EL (cell line): ENCODE measurements around the gene ZNF771.

Experiments
- DNase-seq: peaks from one replicate; pipeline ENCODE4 v3.0.0-alpha.2; 2016

The ZNF771 gene

DNA sequence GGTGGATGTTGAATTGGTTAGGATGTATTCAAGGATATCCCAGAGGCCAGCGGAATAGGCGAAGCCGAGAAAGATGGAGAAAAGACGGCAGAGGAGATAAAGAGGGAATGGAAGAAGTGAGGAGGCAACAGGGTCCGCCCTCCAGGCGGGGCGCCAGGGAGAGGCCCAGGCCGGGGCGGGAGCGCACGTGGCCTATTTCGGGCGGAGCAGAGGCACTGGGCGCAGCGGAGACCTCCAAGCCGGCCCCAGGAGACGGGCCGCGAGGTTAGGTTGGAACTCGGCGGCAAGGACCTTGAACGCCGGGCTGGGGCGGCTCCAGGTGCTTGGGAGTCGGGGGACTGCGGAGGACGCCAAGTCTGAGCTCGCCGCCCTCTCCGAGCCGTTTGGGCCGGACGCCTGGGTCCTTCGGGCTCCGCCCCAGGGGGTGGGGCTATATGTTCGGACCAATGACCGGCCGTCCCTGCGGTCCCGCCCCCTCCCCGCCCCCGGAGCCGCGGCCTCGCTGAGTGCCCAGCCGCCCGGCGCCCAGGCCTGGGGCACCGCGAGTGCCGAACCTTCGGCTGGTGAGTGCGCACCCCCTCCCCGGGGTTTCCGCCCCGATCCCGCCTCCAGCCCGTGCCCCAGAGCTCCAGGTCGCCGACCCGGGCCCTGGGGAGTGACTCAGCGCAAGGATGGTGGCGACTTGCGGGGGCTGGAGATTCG, at the start of gene ZNF771:
TSS of gene ZNF771 (plus strand) at position 505 of the 702 bp plus-strand sequence. CDS start 448 bp downstream, outside the sequence.
- DNase-seq, result peak; percentile 89

DNA sequence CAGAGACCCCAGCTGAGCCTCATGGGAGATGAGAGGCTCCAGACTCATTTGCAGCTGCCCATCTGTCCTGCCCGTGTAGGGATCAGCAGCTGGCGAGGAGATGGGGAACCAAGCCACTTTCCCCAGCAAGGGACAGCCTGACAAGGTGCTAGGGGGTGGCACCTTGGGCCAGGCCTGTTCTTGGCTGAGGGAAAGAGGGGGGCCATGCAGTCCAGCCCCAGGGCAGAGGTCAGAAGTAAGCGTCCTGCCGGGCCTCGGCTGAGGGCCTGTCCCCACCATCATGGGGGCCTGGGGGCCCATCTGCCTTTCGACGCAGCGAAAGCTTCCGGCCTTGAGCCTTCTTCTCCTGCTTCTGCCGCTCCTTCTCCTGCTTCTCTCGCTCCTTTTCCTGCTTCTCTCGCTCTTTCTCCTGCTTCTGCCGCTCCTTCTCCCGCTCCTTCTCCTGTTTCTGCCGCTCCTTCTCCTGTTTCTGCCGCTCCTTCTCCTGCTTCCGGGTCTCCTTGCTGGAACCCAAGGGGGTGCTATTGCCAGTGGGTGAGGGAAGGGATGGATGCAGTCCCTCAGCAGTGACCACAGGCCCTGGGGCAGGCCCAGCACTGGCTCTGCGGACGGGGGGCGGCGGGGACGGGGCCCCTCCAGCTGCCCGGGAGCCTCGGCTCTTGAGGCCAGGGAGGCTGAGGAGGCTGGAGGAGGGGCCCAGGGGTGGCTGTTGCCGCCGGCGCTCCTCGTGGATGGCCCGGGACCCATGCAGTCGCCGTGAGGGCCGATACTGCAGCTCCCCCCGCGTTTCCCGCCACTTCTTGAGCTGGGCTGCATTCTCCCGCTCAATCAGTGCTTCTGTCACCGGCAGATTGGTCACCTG, 49.5 kb upstream of the ZNF771 start:
- DNase-seq, result no peak

DNA sequence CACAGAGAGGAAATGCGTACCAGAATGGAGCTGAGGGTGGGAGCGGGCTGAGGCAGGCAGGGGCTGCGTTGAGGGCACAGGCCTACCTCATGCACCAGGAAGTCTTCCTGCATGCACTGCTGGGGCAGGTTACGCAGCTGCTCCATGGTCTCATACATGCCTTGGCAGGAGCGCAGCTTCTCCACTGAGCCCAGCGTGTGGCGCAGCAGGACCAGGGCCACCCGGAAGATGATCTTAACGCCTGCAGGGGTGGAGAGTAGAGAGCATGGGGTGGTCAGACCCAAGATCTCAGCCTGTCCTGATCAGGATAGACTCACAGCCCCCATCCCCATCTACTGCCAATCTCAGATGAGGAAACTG, 48.8 kb upstream of the ZNF771 start:
- DNase-seq, result no peak

DNA sequence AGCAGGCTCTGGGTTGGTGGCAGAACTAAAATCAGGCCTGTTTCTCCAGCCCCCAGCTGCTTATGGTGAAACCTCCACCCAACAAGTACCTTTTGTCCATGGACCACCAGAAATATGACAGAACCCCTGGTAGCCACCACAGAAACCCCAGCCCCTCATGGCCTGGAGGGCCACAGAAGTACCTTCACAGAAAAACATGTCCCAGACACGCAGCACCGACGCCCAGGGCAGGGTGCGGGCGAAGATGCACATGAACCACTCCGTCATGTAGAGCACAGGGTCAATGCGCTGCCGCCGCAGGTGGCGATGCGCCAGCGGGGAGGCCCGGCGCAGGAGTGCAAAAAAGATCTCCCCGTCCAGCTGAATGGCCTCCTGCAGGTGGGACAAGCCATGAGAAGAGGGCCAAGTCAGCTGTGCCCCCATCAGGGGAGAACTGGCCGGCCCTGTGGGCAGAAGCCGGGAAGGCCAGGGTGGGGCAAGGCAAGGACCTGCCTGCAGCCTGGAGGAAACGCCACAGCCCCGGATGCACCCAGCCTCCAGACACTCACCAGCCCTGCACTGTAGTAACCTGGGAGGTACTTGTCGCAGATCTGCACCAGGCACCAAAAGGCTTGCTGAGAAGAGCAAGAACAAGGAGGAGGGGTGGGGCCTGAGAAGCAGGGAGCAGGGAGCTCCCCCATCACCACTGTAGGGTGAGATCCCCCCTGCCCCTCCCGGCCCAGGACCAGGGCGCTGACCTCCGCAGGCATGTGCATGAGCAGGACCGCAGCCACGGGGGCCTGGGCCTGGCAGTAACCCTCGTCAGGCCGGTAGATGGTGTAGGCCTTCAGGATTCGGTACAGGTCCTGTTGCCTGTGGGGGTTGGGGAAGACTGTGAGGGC, 48.2 kb upstream of the ZNF771 start:
- no peak for DNase-seq

DNA sequence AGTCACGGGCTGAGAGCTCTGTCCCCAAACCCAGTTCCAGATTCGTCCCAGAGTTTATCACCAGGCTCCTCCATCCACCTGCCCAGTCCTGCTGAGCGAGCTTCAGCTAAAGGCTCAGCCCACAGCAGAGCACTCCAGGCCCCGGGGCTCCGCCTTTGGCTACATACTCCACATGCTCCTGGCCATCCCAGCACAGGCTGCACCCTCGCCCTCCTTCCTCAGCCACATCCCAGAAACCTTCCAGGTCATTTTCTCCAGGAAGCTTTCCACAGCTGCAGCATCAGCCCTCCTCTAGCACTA, 47.6 kb upstream of the ZNF771 start:
- no peak for DNase-seq

DNA sequence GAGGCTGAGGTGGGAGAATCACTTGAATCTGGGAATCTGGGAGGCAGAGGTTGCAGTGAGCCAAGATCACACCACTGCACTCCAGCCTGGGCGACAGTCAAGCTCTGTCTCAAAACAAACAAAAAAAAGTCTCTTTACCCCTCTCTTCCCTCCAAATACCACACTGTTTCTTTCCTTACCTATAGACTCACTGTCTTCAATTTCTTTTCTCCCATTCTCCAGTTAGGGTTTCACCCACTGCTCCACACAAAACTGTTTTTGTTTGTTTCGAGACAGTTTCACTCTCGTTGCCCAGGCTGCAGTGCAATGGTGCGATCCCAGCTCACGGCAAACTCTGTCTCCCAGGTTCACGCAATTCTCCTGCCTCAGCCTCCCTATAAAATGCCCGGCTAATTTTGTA, 46.2 kb upstream of the ZNF771 start:
- DNase-seq, result no peak

DNA sequence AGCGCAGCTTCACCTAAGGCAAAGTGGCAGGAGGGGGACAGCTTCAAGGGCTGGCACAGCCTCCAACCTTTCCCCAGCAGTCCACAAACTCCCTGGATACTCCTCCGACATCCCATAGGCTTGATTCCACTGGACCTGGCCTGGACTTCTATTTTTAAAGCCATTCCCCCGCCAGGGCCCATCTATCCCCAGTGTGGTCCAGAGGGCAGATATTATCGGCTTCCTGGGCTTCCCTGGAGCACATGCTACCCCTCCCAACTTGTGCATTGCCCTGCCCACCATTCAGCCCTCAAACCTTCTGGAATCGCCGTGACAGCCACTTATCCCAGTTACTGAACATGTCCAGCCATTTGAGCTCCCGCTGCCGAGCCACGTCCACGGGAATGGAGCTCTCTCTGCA, 42.2 kb upstream of the ZNF771 start:
- DNase-seq, result no peak

DNA sequence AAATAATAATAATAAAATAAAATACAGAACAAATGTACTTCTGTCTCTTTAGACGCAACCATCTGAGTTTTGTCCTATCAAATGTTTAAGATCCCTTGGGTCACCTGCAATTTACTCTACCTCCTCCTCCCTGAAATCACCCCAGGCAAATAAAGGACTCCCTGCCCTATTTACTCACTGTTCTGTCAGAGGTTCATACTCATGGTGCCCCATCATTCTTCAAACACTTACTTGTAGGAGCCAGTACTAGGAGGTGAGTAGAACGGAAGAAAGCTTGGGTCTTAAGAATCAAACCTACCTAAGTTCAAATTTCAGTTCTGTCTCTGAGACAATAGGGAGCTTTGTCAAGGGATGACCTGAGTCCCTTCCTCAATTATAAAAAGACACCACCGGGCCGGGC, 40.9 kb upstream of the ZNF771 start:
- no peak for DNase-seq

DNA sequence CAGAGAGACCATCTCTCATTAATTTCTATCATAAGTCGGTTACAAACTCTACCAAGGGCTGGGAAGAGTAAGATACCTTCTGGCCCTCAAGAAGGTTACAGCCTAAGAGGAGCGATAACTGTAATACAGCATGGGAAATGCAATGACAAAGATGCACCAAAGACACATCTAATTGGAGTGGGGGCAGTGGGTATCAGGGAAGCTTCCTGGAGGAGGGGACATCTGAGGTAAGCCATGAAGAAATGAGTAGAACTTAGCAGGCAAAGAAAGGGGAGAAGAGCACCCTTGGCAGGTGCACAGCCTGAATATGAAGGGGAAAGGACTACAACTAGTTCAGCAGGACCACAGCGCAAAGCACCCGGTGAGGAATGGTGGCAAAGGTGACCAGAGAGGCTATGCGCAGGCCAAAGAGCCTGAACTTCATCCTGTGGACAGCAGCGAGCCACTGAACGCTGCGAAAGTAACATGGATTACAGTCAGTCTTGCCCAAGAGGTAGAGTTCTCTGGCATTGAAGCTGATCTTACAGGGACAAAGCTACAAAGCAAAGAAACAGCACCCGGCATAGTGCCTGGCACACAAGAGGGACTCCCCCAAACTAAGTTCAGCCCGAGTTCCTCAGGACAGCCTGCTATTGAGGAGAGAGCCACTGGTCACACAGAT, 39.9 kb upstream of the ZNF771 start:
- no peak for DNase-seq

DNA sequence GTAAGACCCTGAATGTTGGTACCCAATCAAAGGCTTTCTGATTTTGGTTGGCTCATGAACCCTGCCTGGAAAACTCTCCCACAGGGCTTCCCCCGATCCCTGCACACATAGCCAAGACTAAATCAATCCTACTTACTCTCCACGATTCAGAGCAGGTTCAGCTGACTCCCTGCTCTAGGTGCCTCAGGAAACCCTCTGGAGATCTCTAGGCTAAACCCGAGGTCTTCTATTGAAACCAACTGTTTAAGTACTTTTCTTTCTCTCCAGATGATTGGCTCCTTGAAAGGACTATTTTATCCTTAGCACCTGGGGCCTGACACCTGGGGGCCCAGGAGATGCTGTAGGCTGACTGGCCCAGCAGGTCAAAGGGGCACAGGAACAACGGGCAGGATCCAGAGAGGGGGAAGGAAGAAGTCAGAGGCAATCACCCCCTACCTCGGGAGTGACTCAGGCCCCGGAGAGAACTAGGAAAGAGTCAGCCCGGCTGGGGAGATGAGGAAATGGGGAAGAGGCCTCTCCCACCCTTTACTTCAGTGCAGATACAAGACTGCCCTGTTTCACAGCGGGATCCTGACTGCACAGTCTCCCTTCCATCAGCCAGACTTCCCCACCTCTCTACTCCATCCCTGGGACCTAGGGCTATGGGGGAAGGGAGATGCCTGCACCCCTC, 39.1 kb upstream of the ZNF771 start:
- DNase-seq, result peak; percentile 70

DNA sequence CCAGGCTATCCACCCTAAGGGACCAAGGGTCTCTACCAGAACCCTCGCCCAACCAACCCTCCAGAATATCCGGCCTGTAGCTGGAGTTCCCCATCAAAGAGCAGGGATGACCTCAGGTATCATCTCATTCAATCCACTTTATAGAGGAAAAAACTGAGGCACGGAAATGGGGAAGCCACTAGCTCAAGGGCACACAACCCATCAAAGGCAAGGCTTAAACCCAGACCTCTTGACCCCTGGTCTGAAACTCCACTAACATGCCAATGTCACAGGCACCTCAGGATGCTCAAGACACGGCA, 38.7 kb upstream of the ZNF771 start:
- DNase-seq, result no peak

DNA sequence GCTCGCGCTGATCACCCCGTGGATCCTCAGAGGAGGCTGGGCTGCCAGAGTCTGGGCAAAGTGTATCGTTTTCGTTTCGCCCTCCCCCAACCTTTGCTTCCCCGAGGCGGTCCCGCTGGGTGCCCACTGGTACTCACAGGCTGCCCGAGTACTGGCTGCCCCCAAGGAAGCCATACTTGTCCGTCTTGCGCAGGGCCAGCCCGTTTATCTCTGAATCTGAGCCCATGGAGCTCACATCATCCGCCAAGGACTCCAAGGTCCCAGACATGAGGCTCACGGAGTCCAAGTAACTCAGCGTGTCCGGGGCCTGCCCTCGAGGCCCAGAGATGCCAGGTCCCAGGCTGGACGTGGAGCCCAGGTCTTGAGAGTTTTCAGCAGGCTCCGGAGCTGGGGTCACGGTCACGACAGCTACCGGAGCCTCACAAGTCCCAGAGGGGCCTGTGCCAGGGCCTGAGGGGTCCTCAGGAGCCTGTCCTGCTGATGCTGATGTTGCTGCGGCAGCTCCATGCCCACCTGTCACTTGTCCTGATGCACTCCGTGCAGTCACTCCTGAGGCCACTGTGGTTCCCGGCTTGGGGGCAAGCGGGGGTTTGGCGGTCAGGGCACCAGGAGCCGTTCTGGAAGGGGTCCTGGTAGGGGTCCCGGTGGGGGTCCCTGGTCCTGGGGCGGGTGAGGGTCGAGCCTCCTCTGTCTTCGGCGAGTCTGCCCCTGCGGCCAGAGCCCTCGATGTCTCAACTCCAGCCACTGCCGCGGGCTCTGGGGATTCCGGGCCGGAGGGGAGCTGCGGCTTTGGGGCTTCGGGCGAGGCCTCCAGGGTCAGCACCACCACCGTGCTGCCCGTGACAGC, 38.1 kb upstream of the ZNF771 start:
- peak; percentile 21 for DNase-seq

DNA sequence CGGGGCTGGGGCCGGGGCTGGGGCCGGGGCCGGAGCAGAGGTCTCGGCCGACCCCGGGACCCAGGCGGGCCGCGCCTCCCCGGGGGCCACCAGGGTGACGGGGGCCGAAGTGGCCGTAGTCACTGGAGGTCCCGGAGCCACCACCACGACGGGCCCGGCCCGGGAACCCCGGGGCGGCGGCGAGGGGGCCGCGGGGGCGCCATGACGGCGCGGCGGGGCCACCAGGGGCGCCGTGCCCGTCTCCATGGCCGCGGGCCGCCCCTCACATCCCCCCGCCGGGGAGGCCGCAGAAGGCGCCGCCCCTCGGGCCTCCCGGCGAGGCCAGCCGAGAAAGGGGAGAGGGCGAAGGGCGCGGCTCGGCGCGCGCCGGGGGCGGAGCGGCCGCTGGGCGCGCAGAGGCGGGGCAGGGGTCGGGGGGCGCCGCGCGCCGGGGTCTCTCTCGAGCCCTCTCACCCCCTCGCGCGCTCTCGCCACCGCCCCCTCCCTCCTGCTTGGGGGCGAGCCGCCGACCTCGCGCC, 37.4 kb upstream of the ZNF771 start:
- no peak for DNase-seq

DNA sequence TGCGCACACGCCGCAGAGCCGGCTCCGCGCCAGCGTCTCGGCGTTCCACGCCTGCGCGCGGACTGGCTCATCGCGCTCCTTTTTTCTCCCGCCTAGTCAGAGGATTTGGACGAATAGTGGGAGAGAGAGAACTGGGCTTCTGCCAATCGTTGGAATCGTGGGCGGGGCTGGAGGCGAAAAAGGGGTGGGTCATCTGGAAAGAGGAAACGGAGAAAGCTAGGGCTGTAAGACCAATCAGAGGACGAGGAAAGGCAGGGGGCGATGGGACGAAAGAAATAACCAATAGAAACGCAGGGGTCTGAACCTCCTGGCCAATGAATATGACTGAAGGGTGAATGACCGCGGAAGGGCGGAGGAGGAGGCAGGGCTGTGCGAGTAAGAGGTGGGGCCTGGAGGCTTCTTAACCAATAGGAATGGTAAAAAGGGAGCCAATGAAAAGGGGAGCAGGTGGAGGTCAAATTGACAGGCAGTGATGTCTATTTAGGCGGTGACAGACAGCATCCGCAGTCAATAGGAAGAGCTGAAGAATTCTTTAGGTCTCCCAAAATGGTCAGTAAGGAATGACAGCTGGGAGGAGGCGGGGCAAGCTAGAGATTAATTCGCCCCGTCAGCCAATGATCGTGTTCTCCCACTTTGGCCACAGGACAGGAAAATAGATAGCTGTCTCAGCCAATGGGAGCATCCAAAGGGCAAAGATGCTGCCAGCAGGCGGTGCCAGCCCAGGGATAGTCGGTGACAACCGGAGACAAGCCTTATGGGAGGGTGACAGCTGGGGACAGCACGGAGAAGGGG, 36.8 kb upstream of the ZNF771 start, which contains the start of gene TBC1D10B:
TSS of gene TBC1D10B (minus strand) at position 39 of the 792 bp plus-strand sequence. CDS start 311 bp downstream, outside the sequence.
- DNase-seq, result peak; percentile 100

DNA sequence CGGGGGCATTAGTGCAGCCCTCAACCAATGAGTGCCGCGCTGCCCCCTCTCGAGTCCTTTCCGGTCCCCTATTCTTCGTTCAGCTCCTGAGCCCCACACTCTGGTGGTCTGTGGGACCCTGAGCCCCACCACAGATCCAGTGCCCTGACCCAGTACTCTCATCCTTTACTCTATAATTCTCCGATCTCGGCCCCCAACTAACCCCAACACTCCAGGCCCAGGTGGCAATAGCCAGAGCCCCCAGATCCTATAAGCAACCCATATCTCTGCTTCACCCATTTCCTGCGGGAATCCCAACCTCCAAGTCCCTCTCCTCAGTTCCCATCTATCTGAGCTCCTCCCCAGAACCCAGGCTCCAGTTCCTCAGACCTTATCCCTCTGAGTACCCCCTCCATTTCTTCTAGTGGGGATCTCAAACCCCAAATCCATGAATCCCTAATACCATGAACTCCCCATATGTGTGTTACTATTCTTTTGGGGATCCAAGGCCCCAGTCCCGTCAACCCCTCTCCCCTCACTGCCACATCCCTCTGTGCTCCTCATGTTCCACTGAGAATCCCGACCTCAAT, 36.1 kb upstream of the ZNF771 start:
- no peak for DNase-seq

DNA sequence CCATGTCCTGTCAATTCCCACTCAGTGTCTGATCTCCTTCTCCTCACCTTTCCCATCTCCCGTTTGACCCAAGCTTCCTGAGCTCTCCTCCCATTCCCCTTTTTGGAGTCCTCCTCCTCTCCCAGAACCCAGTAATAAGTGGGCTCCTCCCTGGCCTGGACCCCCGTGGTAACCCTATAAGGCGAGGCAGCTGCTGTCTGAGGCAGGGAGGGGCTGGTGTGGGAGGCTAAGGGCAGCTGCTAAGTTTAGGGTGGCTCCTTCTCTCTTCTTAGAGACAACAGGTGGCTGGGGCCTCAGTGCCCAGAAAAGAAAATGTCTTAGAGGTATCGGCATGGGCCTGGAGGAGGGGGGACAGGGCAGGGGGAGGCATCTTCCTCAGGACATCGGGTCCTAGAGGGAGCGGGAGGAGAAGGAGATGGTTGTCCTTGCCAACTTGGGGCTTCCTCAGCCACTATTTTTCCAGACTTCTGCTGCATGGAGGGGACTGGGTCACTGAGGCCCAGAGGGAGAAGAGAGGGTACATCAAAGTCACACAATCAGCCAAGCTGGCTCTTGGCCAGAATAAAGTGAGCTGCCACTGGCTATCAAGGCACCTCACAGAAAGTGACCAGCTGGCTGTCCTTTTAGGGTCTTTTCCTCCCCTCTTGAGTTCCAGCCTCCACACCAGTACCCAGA, 35.2 kb upstream of the ZNF771 start:
- DNase-seq, result no peak

DNA sequence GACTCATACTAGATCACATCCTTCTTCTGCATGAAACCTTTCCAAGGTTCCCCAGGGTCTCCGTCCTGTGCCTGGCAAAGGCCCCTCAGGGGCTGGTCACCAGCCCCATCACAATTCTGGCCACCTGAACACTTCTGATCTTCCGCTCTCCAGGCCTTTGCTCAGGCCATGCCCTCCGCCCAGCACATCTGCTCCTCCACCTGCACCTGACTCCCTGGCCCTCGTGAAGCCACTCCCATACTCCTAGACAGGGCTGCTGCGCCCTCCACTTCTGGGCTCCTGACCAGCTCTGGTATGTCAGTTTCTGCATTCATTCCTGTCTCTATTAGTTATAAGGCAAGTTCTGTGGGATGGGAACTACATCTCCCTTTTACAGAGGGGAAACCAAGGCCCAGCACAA, 34.7 kb upstream of the ZNF771 start:
- no peak for DNase-seq

DNA sequence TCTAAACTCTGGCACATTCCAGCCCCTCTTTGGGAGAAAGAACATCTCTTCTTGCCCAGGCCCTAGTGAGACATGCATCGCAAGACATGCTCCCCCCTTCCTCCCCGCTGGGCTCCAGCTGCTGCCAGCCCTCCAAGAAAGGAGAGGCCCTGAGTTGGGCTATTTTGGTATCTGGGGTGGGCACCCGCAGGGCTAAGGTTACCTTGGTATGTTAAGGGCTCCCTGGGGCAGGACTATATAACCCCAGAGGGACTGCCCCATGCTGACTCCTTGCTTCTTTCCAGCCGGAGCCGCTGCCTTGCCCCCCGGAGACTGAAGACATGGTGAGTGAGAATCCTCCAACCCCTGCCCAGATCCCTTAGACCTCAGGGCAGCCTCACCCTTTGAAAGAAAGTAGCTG, 32.9 kb upstream of the ZNF771 start, which contains the start of gene MYL11:
TSS of gene MYL11 (plus strand) at position 265 of the 400 bp plus-strand sequence. CDS start at position 321, 56 bp downstream.
- no peak for DNase-seq

DNA sequence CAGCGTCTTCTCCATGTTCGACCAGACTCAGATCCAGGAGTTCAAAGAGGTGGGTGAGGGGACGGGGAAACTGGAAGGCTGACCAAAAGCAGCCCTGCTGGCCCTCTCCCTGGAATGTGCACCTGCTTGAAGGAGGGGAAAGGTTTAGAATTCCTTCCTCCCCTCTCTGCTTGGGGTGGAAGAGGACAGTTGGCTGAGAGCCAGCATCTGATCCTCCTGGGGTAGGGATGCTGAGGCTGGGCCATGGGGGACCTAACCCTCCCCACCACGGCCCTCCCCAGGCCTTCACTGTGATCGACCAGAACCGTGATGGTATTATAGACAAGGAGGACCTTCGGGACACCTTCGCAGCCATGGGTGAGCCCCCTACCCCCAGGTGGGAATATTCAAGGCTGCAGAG, 31.5 kb upstream of the ZNF771 start:
- DNase-seq, result no peak
